HG02571 (cell line): Measurements from ENCODE around the gene RGS1.

Source experiments
- ATAC-seq: cut with Tn5 transposase; IDR thresholded peaks from one replicate; pipeline ENCODE4 v1.9.1; 2021; ENCODE audit warnings: mild to moderate bottlenecking, moderate library complexity; ENCODE audit not compliant: unreplicated experiment

The RGS1 gene

DNA sequence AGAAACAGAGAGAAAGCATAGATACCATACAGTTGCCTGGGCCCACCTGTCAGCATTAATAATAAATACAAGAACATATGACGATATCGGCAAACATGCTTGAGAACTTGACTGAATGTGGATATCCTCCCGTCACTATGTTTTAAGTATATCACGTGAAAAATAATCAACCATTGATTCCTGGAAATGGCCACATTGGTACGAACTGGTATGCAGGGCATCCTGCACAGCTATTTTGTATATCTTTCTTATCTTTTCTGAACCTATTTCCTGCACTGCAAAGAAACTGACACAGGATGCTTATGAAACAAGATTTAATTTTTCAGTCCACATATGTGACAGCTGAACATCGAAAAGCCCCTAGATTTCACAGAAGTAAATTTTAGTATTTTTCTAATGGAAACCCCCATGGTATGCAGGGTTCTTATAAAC is 22.8 kb upstream of the RGS1 start:
- no peak for ATAC-seq

DNA sequence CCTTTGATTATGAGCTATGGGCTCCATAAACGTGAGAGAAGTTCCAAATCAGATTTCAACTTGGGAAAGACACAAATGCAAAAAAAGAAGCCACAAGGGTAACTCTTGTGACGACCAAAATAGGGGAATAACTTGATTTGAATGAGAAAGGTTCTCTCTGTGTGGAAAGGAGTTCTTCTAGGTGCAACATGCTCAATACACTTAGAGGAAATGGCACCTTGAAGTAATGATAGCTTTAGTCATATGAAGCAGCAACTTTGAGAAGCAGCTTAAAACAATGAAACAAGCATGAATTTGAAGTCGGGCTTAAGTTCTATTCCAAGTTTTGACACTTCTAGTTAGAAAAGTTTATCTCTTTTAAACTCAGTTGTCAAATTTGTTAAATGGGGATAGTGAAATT is 21.8 kb upstream of the RGS1 start:
- ATAC-seq = no peak

DNA sequence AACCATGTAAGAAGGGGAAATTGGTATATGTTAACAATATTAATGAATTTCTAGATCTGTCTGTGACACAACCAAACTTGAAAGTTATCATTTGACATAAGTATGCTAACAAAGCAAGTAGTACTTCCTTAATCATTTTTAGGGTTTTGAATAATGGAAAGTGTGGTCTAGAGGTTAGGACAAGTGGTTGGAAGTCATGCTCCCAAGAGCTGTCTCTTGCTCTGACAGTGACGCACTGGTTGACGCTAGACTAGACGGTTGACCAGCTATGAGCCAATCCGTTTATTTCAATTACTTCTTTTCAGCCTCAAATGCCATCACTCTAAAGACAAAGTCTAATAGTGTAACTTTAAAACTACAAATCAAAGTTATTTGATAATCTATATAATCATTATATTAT is 20.7 kb upstream of the RGS1 start:
- ATAC-seq = no peak

DNA sequence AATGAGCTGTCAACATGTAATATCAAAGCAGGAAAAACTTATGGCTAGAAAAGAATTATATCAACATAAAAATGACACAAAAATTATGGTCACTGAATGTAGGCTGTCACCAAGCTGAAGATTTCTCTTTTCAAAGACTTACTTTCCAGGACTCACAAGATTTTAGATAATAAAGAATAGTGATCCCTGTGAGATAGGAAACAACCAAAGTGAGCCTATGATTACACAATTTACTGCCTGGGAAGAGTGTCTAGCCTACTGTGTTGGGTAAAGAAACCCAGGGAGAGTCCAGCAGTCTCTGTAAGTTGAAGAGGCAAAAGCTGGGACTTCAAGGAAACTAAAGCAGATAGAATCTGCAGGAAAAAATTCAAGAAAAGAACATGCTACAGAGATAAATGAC is 20.2 kb upstream of the RGS1 start:
- ATAC-seq = no peak

DNA sequence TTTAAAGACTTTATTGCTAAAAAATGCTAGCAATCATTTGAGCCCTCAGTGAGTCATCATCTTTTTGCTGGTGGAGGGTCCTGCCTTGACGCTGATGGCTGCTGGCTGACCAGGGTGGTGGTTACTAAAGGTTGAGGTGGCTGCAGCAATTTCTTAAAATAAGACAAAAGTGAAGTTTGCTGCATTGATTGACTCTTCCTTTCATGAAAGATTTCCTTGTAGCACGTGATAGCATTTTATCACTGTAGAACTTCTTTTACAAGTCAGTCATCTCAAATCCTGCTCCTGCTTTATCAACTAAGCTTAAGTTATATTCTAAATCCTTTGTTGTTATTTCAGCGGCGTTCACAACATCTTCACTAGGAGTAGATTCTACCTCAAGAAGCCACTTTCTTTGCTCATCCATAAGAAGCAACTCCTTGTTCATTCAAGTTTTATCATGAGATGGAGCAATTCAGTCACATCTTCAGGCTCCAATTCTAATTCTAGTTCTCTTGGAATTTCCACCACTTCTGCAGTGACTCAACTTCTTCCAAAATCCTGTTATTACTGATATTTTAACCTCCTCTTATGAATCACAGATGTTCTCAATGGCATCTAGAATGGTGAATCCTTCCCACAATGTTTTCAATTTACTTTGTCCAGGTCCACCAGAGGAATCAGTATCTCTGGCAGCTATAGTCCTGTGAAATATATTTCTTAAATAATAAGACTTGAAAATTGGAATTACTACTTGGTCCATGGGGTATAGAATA is 17.6 kb upstream of the RGS1 start:
- no peak for ATAC-seq

DNA sequence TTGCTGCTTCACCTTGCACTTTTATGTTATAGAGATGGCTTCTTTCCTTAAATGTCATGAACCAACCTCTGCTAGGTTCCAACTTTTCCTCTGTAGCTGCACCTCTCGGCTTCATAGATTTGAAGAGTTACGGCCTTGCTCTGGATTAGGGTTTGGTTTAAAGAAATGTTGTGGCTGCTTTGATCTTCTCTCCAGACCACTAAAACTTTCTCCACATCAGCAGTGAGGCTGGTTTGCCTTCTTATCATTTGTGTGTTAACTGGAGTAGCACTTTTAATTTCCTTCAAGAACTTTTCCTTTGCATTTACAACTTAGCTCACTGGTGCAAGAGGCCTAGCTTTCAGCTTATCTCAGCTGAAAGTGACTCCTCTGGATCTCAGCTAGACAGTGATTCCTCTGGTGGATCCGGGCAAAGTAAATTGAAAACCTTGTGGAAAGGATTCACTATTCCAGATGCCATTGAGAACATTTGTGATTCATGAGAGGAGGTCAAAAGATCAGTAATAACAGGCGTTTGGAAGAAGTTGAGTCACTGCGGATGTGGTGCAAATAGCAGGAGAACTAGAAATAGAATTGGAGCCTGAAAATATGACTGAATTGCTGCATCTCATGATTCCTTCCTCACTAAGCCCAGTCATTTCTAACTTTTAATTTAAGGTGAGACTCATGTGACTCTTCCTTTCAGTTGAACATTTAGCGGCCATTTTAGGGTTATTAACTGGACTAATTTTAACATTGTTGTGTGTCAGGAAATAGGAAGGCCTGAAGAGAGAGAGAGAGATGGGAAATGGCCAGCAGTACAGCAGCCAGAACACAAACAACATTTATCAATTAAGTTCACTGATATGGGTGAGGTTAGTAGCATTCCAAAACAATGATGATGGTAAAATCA is 16.2 kb upstream of the RGS1 start:
- peak; percentile 55 for ATAC-seq

DNA sequence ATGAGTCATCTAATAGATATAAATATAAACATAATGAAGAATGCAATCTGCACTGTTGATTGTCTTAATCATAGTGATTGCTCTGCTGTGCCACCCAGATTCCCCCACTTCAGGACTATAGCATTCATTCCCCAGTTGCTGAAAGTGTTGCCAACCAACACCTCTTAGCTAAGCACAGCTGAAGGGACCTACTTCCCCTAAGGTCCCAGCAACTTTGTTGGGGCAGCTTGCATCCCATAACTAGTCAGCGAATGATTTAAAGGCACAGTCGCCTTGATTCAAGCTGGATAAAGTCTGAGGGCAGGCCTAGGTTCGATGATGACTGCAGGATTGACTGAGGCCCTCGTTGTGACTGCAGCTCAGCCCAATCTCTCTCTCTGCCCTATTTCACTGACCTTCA is 14.3 kb upstream of the RGS1 start:
- no peak for ATAC-seq

DNA sequence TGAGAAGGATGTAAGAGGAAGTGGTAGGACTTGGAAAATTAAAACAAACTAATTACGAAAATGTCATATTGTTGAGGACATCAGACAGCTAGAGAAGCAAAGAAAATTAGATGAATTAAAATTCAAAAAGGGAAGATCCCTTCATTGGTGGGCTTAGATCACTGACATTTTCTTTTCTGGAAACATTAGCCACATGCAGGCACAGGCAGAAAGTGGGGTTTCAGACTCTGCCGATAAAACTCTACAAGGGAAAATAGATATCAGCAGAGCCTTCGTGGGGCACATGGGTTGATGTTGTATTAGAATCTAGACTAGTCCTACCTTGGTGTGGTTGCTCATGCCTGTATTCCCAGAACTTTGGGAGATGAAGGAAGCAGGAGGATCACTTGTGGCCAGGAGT is 12.4 kb upstream of the RGS1 start:
- ATAC-seq = no peak

DNA sequence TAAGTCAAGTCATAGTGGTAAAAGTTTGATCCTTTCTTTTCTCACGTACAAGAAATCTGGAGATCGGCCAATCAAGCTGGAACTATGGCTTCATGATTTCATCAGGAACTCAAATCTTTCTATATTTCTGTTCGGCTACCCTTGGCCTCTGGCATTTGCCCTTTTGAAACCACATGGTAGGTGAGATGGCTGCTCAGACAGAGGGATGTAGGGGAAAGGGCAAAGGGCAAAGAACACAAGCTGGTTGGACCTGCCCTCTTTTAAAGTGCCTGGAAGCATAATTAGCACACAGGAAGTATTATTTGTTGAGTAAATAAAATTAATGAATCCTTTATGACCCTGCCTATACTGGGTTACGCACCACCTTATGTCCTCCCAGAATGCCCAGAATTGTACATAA is 11.5 kb upstream of the RGS1 start:
- no peak for ATAC-seq

DNA sequence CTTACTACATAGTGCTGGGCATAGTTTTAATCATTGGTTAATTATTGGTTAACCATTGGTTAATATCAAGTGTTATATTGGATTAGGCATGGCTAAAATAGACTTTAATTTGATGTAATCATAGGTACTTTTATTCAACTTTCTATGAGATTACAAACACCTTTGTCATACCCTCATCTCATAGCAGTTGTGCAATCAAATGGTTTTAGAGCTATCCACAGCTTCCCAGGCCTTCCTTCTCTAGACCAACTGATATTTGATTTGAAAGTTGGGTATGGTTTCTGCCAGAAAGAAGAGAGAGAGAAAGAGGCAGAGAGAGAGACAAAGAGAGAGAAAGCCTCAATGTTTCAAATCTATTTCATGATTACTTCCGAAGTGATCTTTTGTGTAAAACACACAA is 9.6 kb upstream of the RGS1 start:
- no peak for ATAC-seq

DNA sequence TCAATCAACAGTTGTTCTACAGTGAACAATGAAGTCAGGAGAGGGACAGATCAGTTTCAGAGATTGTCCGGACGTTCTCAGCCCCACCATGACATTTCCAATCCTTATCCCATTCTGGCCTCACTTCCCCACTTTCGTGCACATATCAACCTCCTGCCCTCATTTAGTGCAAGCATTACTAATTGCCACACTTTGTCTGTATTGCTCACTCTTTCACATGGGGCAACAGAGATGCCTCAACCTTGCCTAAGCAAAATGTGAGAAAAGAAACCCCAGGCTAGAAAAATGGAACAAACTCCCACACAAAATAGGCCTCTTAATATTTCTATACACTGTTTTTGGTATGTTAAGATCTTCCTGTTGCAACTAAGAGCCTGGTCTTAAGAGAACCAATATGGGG is 8.9 kb upstream of the RGS1 start:
- no peak for ATAC-seq

DNA sequence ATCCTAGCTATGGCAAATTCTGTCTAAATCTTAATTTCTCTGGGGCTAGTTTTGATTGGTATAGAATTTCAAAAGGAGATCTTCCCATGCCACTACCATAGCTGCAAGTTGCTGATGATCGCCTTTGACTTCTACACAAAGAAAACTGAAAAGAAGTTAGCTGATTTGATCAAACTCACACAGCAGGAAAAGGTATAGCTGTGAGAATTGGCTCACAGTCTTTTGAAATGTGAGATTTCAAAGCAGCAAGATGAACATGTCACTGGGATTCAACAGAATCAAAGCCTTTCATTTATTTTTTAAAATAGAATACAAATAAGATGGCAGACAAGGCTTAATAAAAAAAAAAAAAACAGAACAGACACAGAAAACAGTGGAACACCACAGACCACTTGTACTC is 7.5 kb upstream of the RGS1 start:
- ATAC-seq = no peak

DNA sequence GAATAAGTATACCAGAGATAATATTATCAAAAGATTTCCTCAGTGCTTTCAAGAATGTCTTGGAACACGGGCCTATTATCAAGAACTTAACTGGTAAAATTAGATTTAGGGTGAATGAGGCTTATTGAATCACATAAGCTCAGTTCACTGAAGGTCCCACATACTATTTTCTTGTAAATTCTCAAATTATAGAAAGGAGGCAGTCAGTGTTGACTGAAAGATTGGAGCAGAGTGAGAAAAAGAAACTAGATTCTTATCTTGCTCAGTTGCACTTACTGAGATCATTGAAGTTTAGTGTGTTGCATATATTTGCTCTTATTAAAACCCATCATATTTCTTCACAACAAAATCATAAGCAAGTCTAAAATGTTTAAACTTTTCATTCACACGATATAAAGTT is 3.9 kb upstream of the RGS1 start:
- no peak for ATAC-seq

DNA sequence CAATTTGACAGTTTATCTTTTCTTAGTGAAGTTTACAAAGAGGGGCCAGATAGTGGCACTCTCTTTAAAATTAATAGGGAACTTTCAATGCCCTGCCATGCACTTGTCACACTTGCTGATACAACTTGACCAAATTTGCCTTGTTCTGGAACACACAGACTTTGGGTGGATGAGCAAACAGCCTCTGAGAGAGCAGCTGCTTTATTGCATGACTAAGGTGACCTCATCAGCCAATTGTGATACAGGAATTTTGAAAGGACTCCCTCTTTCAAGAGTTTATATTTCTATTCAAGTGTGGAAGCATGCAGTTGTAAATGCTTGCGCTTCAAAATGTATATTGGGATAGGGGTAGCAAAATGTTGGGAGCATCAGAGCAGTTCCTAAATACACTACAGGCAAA is 2.1 kb upstream of the RGS1 start:
- no peak for ATAC-seq

DNA sequence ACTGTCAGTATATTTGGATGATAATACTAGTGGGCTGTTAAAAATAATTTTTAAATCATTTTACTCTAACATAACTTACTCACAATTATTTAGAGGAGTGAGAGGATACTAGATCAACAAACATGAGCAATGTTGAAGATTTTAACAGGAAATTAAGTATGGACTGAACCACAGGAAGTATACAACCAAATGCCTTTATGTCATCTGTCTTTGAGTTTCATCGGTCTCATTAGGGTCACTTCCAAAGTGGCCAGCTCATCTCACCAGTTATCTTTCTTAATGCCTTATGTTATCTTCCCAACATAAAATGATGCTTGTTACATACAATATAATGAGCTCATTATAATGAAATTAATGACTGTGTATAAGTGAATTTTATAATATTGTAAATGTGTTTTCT is 1.5 kb upstream of the RGS1 start:
- no peak for ATAC-seq

DNA sequence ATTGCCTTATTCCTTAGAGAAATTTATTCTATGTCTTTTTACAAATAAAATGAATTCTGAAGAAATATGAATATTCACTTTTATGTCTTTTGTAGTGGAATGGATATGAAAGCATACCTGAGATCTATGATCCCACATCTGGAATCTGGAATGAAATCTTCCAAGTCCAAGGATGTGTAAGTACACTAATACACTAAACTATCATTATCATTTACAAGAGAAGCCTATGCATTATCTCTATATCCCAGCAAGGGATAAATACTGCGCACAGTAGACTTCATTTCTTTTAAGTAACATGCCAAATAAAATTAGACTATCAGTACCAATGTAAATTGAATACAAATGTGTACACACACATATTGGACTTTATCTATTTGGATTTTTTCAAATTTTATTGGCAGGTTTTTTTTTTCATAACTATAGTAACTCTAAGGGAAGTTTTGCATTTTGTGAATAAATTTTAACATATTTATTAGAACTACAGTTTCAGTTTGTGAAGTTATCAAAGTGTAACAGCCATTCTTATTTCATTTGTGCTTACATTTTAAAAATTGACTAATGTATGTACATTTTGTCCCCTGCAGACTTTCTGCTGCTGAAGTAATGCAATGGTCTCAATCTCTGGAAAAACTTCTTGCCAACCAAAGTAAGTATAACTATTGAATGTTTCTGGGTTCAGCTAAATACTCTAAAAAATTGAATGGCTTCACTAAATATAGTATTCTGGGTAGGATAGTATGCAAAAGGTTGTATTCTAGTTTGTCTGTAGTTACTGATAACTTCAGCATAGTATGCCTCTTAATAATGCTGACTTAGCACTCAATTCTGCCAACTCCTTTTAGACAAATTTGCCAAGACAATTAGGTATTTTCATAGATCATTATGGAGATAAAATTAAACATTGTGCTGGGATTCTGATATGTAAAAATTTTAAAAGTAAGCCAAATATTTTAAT is 894 bp downstream of the RGS1 start:
- ATAC-seq = no peak

DNA sequence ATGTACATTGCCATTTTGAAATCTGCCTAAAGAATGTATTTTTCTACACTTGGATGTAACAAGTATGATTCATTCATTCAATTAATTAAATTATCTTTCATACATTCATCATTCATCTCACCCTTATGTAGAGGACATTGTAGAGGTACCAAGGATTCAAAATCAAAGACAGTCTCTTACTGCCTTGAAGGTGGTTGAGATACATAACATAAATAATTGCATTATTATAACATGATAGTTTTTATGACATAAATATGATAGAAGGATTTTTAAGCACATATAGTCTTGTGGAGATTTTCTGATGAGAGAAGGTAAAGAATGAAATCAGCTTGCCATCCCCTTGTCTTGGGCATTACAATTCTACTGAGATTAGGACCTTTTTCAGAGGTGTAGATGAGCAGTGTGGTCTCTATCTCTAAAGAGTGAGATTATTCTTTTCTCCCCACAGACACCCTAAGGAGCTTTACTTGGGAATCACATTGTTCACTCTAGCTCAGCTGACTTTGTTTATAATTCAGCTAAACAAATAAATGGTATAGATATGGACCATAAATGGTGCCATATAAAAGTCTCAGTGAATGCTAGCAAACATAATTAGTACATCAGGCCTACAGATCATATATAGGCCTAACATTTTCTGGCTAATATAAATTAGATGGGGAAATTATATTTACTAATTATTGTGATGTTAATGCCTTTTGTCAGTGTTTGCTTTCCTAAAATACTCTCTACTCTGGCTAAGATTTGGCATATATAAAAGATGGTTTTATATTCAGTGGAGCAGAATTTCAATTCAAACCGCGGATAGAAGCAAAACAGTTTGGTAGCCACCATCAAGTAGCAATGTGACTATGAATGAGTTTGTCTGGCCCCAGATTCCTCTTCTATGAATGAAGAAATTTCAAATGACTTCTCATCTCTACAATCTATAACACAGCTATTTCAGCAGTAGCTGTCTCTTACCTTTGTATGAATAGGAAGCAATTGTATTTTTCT is 1.9 kb downstream of the RGS1 start:
- ATAC-seq = no peak

DNA sequence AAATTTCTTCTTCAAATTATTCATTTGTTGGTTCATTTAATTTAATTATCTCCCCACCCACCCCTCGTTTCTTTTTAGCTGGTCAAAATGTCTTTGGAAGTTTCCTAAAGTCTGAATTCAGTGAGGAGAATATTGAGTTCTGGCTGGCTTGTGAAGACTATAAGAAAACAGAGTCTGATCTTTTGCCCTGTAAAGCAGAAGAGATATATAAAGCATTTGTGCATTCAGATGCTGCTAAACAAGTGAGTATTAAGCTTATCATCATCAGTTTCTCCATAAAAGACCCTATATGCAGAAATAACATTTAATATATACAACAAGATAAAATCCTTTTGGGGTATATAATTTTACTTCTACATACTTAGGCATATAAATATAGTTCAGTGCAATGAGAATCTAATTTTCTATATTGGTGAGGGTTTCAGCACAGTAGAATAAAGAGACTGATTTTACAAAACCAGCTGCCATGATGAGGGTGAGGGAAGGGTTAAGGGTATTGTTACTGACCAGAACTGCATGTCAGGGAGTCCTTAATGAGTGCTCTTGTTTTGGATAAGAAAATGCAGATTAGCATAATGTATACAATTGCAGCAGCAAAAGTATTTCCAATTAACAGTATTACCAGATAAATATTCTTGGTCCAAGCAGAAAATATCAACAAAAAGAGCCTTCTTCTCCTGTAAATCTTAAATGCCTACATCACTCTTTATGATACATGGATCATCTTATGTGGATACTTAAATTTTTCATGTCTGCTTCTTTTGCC is 2.8 kb downstream of the RGS1 start:
- ATAC-seq = no peak

DNA sequence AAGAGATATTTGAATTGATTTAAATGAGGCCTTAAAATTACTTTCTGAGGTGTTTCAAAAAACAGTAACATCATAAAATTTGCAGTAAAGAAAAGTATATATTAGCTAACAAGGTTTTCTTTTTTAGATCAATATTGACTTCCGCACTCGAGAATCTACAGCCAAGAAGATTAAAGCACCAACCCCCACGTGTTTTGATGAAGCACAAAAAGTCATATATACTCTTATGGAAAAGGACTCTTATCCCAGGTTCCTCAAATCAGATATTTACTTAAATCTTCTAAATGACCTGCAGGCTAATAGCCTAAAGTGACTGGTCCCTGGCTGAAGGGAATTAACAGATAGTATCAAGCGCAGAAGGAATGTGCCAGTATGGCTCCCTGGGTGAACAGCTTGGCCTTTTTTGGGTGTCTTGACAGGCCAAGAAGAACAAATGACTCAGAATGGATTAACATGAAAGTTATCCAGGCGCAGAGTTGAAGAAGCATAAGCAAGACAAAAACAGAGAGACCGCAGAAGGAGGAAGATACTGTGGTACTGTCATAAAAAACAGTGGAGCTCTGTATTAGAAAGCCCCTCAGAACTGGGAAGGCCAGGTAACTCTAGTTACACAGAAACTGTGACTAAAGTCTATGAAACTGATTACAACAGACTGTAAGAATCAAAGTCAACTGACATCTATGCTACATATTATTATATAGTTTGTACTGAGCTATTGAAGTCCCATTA is 3.6 kb downstream of the RGS1 start:
- no peak for ATAC-seq
